Sigmoid colon (tissue), 7 donors: Measurements from ENCODE around the gene CCDC60. TPM values are rescaled to one million over a fixed set of nuclear protein-coding genes. Genes with fewer than 3 reads are reported as not detected.
"Not testable (repeated sequence)": the region's sequence is repeated elsewhere in the genome, so short reads cannot be mapped to it uniquely, and the experiment has no call there.

ENCODE experiments used
- DNase-seq: peaks from one replicate; pipeline ENCODE4 v3.0.0-alpha.2; 2019
- H3K27ac ChIP-seq, 4 donors: fragments of 200-600 bp; sonication (generic); one replicate each; pipeline ENCODE4 v1.5.1; 2016 to 2019; ENCODE audit warnings: mild to moderate bottlenecking in 1 of 4
- H3K27me3 ChIP-seq, 3 donors: fragments of 200-600 bp; sonication (generic); one replicate each; pipeline ENCODE4 v1.5.1; 2019; ENCODE audit warnings: mild to moderate bottlenecking in 1 of 3
- H3K36me3 ChIP-seq, 4 donors: fragments of 200-600 bp; sonication (generic); one replicate each; pipeline ENCODE4 v1.5.1; 2016 to 2019
- H3K4me1 ChIP-seq, 4 donors: fragments of 200-600 bp; sonication (generic); one replicate each; pipeline ENCODE4 v1.5.1; 2017 to 2019
- H3K4me3 ChIP-seq, 4 donors: fragments of 200-600 bp; sonication (generic); one replicate each; pipeline ENCODE4 v1.5.1; 2017 to 2019; ENCODE audit warnings: mild to moderate bottlenecking in 2 of 4, moderate library complexity in 1 of 4
- H3K9me3 ChIP-seq, 4 donors: fragments of 200-600 bp in 3 of 4; sonication (generic) in 3 of 4; one replicate each; pipeline versions ENCODE4 v1.5.1 to v1.6.1; 2013 to 2019
- CTCF ChIP-seq, 4 experiments: fragments of 450-650 bp in 3 of 4; fragments of 200-600 bp in 1 of 4; IDR thresholded peaks; one replicate each; pipeline ENCODE4 v1.5.1; 2016 to 2019; ENCODE audit warnings: antibody characterized with exemption in 4 of 4, mild to moderate bottlenecking in 3 of 4, moderate library complexity in 2 of 4
- EP300 ChIP-seq, 4 donors: sonication (generic); formaldehyde crosslinking; IDR thresholded peaks; one replicate each; pipeline ENCODE4 v1.6.1; 2017; ENCODE audit warnings: antibody characterized with exemption in 4 of 4
- POLR2A ChIP-seq, 2 donors: fragments of 450-650 bp; IDR thresholded peaks; one replicate each; pipeline ENCODE4 v1.6.1; 2016; ENCODE audit warnings: antibody characterized with exemption in 2 of 2, mild to moderate bottlenecking in 2 of 2, moderate library complexity in 2 of 2
- POLR2AphosphoS5 ChIP-seq, 4 donors: sonication (generic); formaldehyde crosslinking; IDR thresholded peaks; one replicate each; pipeline ENCODE4 v1.6.1; 2017; ENCODE audit warnings: antibody characterized with exemption in 4 of 4
- WGBS, 2 donors: extraction: QIAGEN DNeasy Blood & Tissue Kit; methylation state at CpG; one replicate each; pipeline ENCODE4 v1.1.7; 2013; 5-methylcytosine and 5-hydroxymethylcytosine counted together
- intact Hi-C: fragments of 100-400 bp; cut with DNase I; formaldehyde crosslinking; loops from one replicate; pipeline ENCODE4 v1.15.1; 2023
- polyA plus RNA-seq, 3 donors: library from polyadenylated mRNA; stranded (reverse); fragments of 200-250 nt; gene quantifications; one replicate each; pipeline ENCODE4 v1.2.3, GENCODE V29; 2013
- total RNA-seq, 4 donors: library from RNA; depleted of rRNA; stranded (reverse); fragments of >200 nt; gene quantifications; one replicate each; pipeline ENCODE4 v1.1.0, GENCODE V29; 2016
- donor health status: healthy with polysubstance abuse.
- donor health status: Bipolar disorder and iron deficiency.
- donor health status: healthy.

CCDC60 gene
- total and polyA plus RNA-seq, 7 donors = 1.1 to 10.4 (median 1.6) TPM

GRCh38 chr12:119340578-119340977 lies 6.0 kb downstream of the CCDC60 start:
- Histone ChIP-seq H3K36me3 (no peaks in the 10 kb centered on the region), H3K4me1 (no peaks in the 10 kb centered on the region), H3K27ac (no peak overlapping the region), H3K9me3 (no peaks in the 10 kb centered on the region), H3K27me3 (peaks cover 0 to 2% (median 0%) of the 10 kb centered on the region in 3 donors), H3K4me3 (no peak overlapping the region)
- DNase-seq = no peak
- TF ChIP-seq CTCF (IDR thresholded peaks at IDR 0.05) (no peak), POLR2AphosphoS5 (IDR thresholded peaks at IDR 0.05) (no peak), POLR2A (IDR thresholded peaks at IDR 0.05) (no peak), EP300 (IDR thresholded peaks at IDR 0.05) (no peak)
- intact Hi-C loops = no loop called here
- 77 to 83% methylated on average over 7 of the region's 7 CpGs for WGBS, 2 donors

- no peak overlapping the region for H3K4me3 ChIP-seq
- H3K27ac ChIP-seq = no peak overlapping the region
- 78 to 80% methylated on average over 5 of the region's 5 CpGs for WGBS, 2 donors
- no peaks in the 10 kb centered on the region for H3K36me3 ChIP-seq
- H3K27me3 ChIP-seq = peaks cover 0 to 2% (median 0%) of the 10 kb centered on the region in 3 donors
- H3K9me3 ChIP-seq = no peaks in the 10 kb centered on the region
- TF ChIP-seq EP300 (IDR thresholded peaks at IDR 0.05) = no peak
- no peak for TF ChIP-seq POLR2AphosphoS5 (IDR thresholded peaks at IDR 0.05)
- H3K4me1 ChIP-seq = no peaks in the 10 kb centered on the region
- DNase-seq = no peak
- intact Hi-C loops = no loop called here
These were observed 6.5 kb downstream of the CCDC60 start for GRCh38 chr12:119341020-119341419.

- Histone ChIP-seq H3K27me3 (no peaks in the 10 kb centered on the region), H3K36me3 (no peaks in the 10 kb centered on the region), H3K4me3 (no peak overlapping the region), H3K27ac (no peak overlapping the region), H3K4me1 (no peaks in the 10 kb centered on the region), H3K9me3 (no peaks in the 10 kb centered on the region)
- WGBS, 2 donors = 71 to 80% methylated on average over 2 of the region's 2 CpGs
- no peak for DNase-seq
- intact Hi-C loops = no loop called here
- no peak for TF ChIP-seq POLR2A (IDR thresholded peaks at IDR 0.05)
- no peak for TF ChIP-seq CTCF (IDR thresholded peaks at IDR 0.05)
- no peak for TF ChIP-seq EP300 (IDR thresholded peaks at IDR 0.05)
- no peak for TF ChIP-seq POLR2AphosphoS5 (IDR thresholded peaks at IDR 0.05)
These were observed 7.5 kb downstream of the CCDC60 start for GRCh38 chr12:119341988-119342387.

- intact Hi-C loops = no loop called here
- Histone ChIP-seq H3K4me1 (no peaks in the 10 kb centered on the region), H3K4me3 (no peak overlapping the region), H3K27me3 (no peaks in the 10 kb centered on the region), H3K9me3 (no peaks in the 10 kb centered on the region), H3K27ac (no peak overlapping the region), H3K36me3 (no peaks in the 10 kb centered on the region)
- TF ChIP-seq POLR2A (IDR thresholded peaks at IDR 0.05) (no peak), EP300 (IDR thresholded peaks at IDR 0.05) (no peak), CTCF (IDR thresholded peaks at IDR 0.05) (no peak), POLR2AphosphoS5 (IDR thresholded peaks at IDR 0.05) (no peak)
- 93 to 95% methylated on average over 7 of the region's 7 CpGs for WGBS, 2 donors
- no peak for DNase-seq
These were observed 8.6 kb downstream of the CCDC60 start for GRCh38 chr12:119343130-119343529.

GRCh38 chr12:119354172-119354571 lies 19.6 kb downstream of the CCDC60 start:
- no peaks in the 10 kb centered on the region for H3K9me3 ChIP-seq
- no peak overlapping the region for H3K27ac ChIP-seq
- TF ChIP-seq POLR2AphosphoS5 (IDR thresholded peaks at IDR 0.05) (no peak), POLR2A (IDR thresholded peaks at IDR 0.05) (no peak), CTCF (IDR thresholded peaks at IDR 0.05) (no peak), EP300 (IDR thresholded peaks at IDR 0.05) (no peak)
- DNase-seq = no peak
- H3K4me3 ChIP-seq = no peak overlapping the region
- H3K4me1 ChIP-seq = no peaks in the 10 kb centered on the region
- H3K36me3 ChIP-seq = no peaks in the 10 kb centered on the region
- intact Hi-C loops = no loop called here
- 11 to 44% methylated on average over 4 of the region's 4 CpGs for WGBS, 2 donors
- no peaks in the 10 kb centered on the region for H3K27me3 ChIP-seq

- peak overlapping the region in 1 of 4 donors; percentile 45 for H3K27ac ChIP-seq
- H3K9me3 ChIP-seq, H3K4me1 ChIP-seq, H3K36me3 ChIP-seq, H3K27me3 ChIP-seq, H3K4me3 ChIP-seq, DNase-seq, intact Hi-C loops: not testable (repeated sequence)
- 95 to 97% methylated on average over 30 of the region's 33 CpGs for WGBS, 2 donors
These were observed 25.8 kb downstream of the CCDC60 start for GRCh38 chr12:119360366-119360765.
